Loucy (cell line): ENCODE results near the gene TBC1D22A.

Source experiments
- H2AFZ ChIP-seq: fragments of 200-600 bp; sonication (generic); 2 replicates; pipeline ENCODE4 v1.6.0; 2016; ENCODE audit warnings: antibody characterized with exemption, mild to moderate bottlenecking, low read length, moderate library complexity
- H3F3A ChIP-seq: fragments of 200-600 bp; 2 replicates; pipeline ENCODE4 v1.6.0; 2016; ENCODE audit warnings: antibody characterized with exemption, low read depth, mild to moderate bottlenecking
- H3K27me3 ChIP-seq: fragments of 200-600 bp; sonication (generic); 2 replicates; pipeline ENCODE4 v1.6.1; 2014; ENCODE audit warnings: low read length, mild to moderate bottlenecking; ENCODE audit not compliant: insufficient read depth, poor library complexity, severe bottlenecking
- H3K36me3 ChIP-seq: fragments of 200-600 bp; sonication (generic); 2 replicates; pipeline ENCODE4 v1.6.1; 2016; ENCODE audit warnings: low read length; ENCODE audit not compliant: insufficient read depth
- H3K4me1 ChIP-seq: fragments of 200-600 bp; sonication (generic); 2 replicates; pipeline ENCODE4 v1.5.1; 2014; ENCODE audit warnings: low read length, mild to moderate bottlenecking; ENCODE audit not compliant: insufficient read depth, poor library complexity, severe bottlenecking
- H3K4me2 ChIP-seq: fragments of 200-600 bp; sonication (generic); 2 replicates; pipeline ENCODE4 v1.6.0; 2014; ENCODE audit warnings: antibody characterized with exemption, low read length, low read depth, mild to moderate bottlenecking; ENCODE audit not compliant: poor library complexity, severe bottlenecking
- H3K4me3 ChIP-seq: fragments of 200-600 bp; sonication (generic); 2 replicates; pipeline ENCODE4 v1.5.1; 2014; ENCODE audit warnings: low read length, mild to moderate bottlenecking, mixed read lengths; ENCODE audit not compliant: poor library complexity, severe bottlenecking
- H3K79me2 ChIP-seq: fragments of 200-600 bp; sonication (generic); 2 replicates; pipeline ENCODE4 v1.6.1; 2014; ENCODE audit warnings: low read length; ENCODE audit not compliant: insufficient read depth
- H3K9ac ChIP-seq: fragments of 200-600 bp; sonication (generic); 2 replicates; pipeline ENCODE4 v1.6.0; 2014; ENCODE audit warnings: mild to moderate bottlenecking, low read depth, low read length, moderate library complexity; ENCODE audit not compliant: poor library complexity, severe bottlenecking
- H3K9me2 ChIP-seq: fragments of 200-600 bp; sonication (generic); replicated peaks from 2 replicates; pipeline ENCODE4 v1.6.1; 2016; ENCODE audit warnings: low read depth, low read length, mixed read lengths
- H3K9me3 ChIP-seq: fragments of 200-600 bp; sonication (generic); 2 replicates; pipeline ENCODE4 v1.6.1; 2014; ENCODE audit warnings: mild to moderate bottlenecking, antibody characterized with exemption, low read length, low read depth; ENCODE audit not compliant: insufficient read depth
- H4K20me1 ChIP-seq: fragments of 200-600 bp; sonication (generic); 2 replicates; pipeline ENCODE4 v1.6.0; 2014; ENCODE audit warnings: antibody characterized with exemption, low read length, mild to moderate bottlenecking; ENCODE audit not compliant: insufficient read depth, poor library complexity, severe bottlenecking
- CTCF ChIP-seq: fragments of 200-600 bp; sonication (generic); conservative IDR thresholded peaks from 2 replicates; pipeline ENCODE4 v1.5.1; 2014; ENCODE audit warnings: mild to moderate bottlenecking, antibody characterized with exemption, low read length
- EZH2phosphoT487 ChIP-seq: fragments of 200-600 bp; IDR thresholded peaks from 2 replicates; pipeline ENCODE4 v1.6.1; 2018; ENCODE audit warnings: antibody characterized with exemption, mild to moderate bottlenecking, moderate library complexity, borderline replicate concordance

The TBC1D22A gene

GRCh38 chr22:46747646-46748045, 14.8 kb upstream of the TBC1D22A start:
- Histone ChIP-seq H3K4me1 (peaks cover 16% of the 10 kb centered on the region), H3K4me3 (no peak overlapping the region), H3K9me2 (no peaks in the 10 kb centered on the region), H3K36me3 (no peaks in the 10 kb centered on the region), H3F3A (no peaks in the 10 kb centered on the region), H4K20me1 (no peaks in the 10 kb centered on the region), H3K27me3 (no peaks in the 10 kb centered on the region), H3K4me2 (no peak overlapping the region), H3K9me3 (no peaks in the 10 kb centered on the region; the same call in 1 of the 2 replicates), H3K9ac (no peak overlapping the region), H3K79me2 (no peaks in the 10 kb centered on the region), H2AFZ (no peak overlapping the region)
- TF ChIP-seq CTCF (no peak), EZH2phosphoT487 (no peak)

GRCh38 chr22:46748206-46748907, 14.1 kb upstream of the TBC1D22A start:
- H3K4me1 ChIP-seq = peaks cover 16% of the 10 kb centered on the region
- no peak overlapping the region for H3K9ac ChIP-seq
- no peaks in the 10 kb centered on the region for H3K9me2 ChIP-seq
- H3K9me3 ChIP-seq = no peaks in the 10 kb centered on the region
- no peaks in the 10 kb centered on the region for H3K79me2 ChIP-seq
- no peaks in the 10 kb centered on the region for H3K27me3 ChIP-seq
- no peak for TF ChIP-seq EZH2phosphoT487
- TF ChIP-seq CTCF = no peak
- no peaks in the 10 kb centered on the region for H3K36me3 ChIP-seq
- no peak overlapping the region for H3K4me3 ChIP-seq
- H4K20me1 ChIP-seq = no peaks in the 10 kb centered on the region
- peak overlapping the region; percentile 52 for H3K4me2 ChIP-seq
- no peak overlapping the region for H2AFZ ChIP-seq
- no peaks in the 10 kb centered on the region for H3F3A ChIP-seq

- Histone ChIP-seq H2AFZ (peak overlapping the region; percentile 66; the same call in 1 of the 2 replicates), H3K27me3 (no peaks in the 10 kb centered on the region), H3K9me3 (no peaks in the 10 kb centered on the region), H3K79me2 (no peaks in the 10 kb centered on the region), H3K4me3 (peak overlapping the region; percentile 29), H3K9me2 (no peaks in the 10 kb centered on the region), H3K9ac (peak overlapping the region; percentile 14), H3K4me2 (peak overlapping the region; percentile 52), H3K4me1 (peaks cover 16% of the 10 kb centered on the region), H3K36me3 (no peaks in the 10 kb centered on the region), H4K20me1 (no peaks in the 10 kb centered on the region), H3F3A (no peaks in the 10 kb centered on the region)
- no peak for TF ChIP-seq EZH2phosphoT487
- no peak for TF ChIP-seq CTCF
Measured at GRCh38 chr22:46748908-46749675, 13.4 kb upstream of the TBC1D22A start.
